NCI-H82 treated with DMSO at 0.1 percent for 48 hours (cell line): ENCODE measurements around the gene REG3G.

Source experiments
- DNase-seq: peaks from one replicate; lab custom pipeline; 2025; ENCODE audit not compliant: unreplicated experiment; lab: John Stamatoyannopoulos, UW

The REG3G gene

DNA sequence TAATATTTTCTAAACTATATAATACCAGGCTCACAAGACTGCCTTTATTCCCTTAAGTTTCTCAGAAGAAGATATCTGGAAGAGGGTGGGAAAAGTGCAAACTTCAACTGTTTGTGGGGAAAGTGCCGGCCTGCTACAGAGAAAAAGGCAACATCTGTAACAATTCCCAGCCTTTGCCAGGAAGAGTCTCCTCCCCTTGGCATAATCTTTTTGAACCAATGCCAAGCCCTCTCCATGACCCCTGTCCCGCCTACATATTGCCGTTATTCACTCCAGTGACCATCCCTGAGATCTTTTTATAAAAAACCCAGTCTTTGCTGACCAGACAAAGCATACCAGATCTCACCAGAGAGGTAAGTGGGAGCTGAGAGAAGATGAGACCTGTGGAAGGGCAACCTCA lies at the start of gene REG3G:
Gene REG3G, plus strand, starts transcription at position 282 of the 400 bp plus-strand sequence. CDS start 392 bp downstream, outside the sequence.
- DNase-seq = no peak

GRCh38 chr2:78977661-78978145 lies 47.8 kb upstream of the REG3G start:
- no peak for DNase-seq

DNA sequence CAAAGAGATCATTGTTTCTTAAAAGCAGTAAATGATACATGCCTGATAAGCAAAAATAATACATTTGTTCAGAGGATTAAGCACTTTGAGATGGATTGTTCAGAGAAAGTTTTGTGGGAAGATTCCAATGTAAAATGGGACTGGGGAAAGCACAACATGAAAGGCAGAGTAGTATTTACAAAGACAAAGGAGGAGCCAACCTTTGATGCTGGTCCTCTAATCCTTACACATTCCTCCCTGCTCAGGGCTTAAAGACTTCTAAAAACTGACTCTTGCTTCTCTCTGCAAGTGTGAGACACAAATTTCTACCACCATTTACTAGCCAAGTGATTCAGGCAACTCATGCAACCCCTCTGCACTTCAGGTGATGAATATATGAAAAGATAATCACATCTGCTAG lies 47.2 kb upstream of the REG3G start:
- DNase-seq = no peak

GRCh38 chr2:78979380-78980151 lies 45.9 kb upstream of the REG3G start:
- peak; percentile 49 for DNase-seq

- no peak for DNase-seq
Observed at GRCh38 chr2:78980152-78980465, 45.4 kb upstream of the REG3G start.

- no peak for DNase-seq
Observed at GRCh38 chr2:78980871-78981270, 44.6 kb upstream of the REG3G start.

DNA sequence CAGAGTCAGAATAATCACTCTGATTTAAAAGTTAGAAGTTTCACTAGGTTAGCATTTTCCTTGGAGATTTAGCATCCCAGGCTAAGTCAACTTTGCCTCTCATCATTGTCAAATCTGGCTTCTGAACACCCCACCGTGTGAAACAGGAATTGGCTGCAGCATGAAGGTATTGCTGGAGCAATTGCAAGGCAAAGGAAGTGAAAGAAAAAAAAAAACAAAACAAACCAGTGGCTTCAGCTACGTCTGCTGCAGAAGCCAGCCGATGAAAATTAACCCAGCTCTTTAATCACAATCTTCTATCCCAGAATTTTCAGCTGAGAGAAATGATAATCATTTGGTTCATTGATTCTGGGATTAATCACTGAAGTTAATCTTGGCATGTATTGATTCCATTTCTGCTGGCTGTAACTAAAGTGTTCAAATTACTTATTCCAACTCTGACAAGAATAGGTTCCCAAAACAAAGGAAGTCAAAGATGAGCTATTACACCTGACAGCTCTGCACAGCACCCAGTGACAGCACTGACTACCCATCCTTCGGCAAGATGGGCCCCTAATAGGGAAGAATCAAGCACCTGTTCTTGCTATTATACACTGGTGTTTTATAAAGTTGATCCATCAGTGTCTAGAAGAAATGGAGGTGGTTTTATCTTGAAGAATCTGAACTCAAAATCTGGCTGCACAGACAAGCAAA lies 42.7 kb upstream of the REG3G start:
- no peak for DNase-seq

DNA sequence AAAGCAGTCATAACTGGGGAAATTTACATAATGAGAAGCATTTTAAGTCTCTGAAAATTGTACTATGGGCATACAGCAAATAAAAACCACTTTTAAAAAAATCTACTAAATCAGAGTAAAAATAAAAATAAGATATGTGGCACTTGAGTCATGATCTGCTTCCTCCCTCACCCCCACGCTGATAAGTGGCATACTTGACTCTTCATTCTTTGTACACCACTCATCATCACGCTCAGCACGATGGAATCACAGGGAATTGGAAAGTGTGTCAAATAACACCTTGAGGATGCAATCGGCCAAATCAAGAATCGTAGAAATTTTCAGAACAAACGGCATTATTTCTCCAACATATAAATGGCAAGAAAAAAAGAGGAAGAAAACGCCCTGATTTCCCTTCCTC lies 41.1 kb upstream of the REG3G start:
- DNase-seq = no peak

GRCh38 chr2:78985558-78985957 lies 39.9 kb upstream of the REG3G start:
- no peak for DNase-seq

GRCh38 chr2:78989051-78989450 lies 36.5 kb upstream of the REG3G start:
- DNase-seq = no peak

- peak; percentile 4 for DNase-seq
Observed at GRCh38 chr2:78992451-78992806, 33.1 kb upstream of the REG3G start.

DNA sequence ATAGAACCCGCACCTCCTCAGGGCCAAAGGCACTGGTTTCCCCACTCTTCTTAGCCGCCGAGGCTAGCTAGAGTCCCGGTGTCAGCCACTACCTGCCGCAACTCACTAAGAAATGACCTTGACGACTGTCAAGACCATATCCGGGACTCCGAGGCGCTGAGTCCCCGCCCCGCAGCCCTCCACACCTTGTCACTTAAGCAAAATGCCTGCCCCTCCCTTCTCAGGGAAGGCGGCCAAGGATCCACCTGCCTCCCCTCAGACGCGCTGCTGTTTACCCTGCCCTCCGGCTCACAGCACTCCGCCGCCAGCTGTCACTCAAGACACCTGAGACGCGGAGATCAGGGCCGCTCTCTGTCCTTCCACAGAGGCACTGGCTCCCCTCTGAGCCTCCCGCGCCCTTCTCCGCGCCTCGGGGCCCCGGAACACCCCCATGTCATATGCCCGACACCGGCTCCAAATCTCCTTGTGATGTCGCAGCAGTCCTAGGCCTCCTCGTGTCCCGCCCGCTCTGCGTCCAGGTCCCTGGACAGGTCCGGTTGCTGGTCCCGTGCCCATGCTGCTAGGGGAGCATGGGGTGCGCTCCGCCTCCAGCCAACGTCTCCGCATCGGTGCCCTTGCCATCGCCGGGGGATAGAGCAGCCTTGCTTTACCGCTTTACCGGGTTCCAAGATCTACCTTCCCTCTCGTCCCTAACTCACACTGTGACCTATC lies 32.5 kb upstream of the REG3G start:
- peak; percentile 7 for DNase-seq

- DNase-seq = no peak
Observed at GRCh38 chr2:78993518-78994148, 31.9 kb upstream of the REG3G start.

DNA sequence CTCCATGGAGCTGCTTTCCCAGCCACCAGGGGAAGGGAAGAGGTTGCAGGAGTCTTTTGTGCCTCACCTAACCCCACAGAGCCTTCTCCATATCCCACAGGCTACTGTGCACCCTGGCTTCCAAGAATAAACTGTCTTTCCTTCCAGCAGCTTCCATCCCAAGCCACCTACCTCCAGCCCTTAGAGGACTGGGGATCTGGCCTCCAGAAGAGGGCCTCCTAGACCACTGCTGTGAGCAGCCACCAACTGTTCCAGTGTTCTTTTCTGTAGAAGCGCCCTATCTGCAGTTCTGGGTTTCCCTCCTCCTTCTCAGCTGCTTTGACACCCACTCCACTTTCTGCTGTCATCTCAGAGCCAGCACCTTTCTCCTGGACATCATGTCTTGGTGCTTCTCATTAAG lies 30.7 kb upstream of the REG3G start:
- no peak for DNase-seq

- peak; percentile 7 for DNase-seq
Observed at GRCh38 chr2:78999406-78999805, 26.1 kb upstream of the REG3G start.

GRCh38 chr2:79000008-79000576 lies 25.4 kb upstream of the REG3G start:
- DNase-seq = no peak

GRCh38 chr2:79001285-79001684 lies 24.2 kb upstream of the REG3G start:
- DNase-seq = no peak

DNA sequence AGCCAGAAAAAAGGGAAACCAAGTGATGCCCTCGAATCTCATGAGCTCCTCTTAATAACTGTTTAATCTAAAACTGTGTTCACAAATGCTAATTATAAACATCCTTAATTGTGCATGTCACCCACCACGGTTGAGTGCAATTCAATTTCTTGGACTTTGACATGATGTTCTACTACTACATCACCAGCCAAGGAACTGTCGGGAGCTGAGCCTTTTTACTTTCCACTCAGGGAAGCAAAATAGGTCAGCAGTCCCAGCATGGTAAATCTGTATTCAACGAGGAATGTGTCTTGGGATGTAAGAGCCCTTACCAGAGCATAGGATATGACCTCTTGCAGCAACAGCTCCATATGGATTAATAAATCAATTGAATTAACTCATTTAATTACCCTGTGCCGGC lies 20.8 kb upstream of the REG3G start:
- DNase-seq = no peak

GRCh38 chr2:79005216-79005615 lies 20.3 kb upstream of the REG3G start:
- DNase-seq = peak; percentile 6

GRCh38 chr2:79009388-79009787 lies 16.1 kb upstream of the REG3G start:
- no peak for DNase-seq

GRCh38 chr2:79011496-79011895 lies 14.0 kb upstream of the REG3G start:
- DNase-seq = no peak
